ENCODE measurements around the gene FIBIN. TPM values are rescaled to one million over a fixed set of nuclear protein-coding genes. Genes with fewer than 3 reads are reported as not detected.

The FIBIN gene
- total and polyA plus RNA-seq, 4 donors, result 1.6 to 3.7 (median 2.2) TPM

DNA sequence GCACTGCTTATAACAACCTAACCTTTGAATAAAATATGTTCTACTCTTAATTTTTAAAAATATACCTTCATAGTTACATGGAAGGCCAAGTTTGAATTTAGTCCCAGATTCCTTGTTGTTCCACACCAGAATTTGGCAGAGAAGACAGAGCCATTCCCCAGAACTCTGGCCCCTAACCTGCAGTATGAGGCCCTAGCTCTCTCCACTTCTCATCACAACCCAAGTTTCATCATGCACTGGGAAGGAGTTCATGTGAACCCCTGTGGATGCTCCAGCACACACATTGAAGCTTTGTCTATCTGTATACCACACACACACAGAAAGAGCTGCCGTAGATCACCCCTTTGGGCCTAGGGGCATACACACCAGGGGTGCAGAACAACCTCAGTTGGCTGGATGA is 36.1 kb downstream of the FIBIN start:
- H3K27ac ChIP-seq (ENCODE audit: low read depth in 1 of 2, low read length in 2 of 2), result no peak overlapping the region
- no peaks in the 10 kb centered on the region for H3K36me3 ChIP-seq (ENCODE audit: control insufficient read depth in 4 of 4, insufficient read depth in 3 of 4, low read depth in 1 of 4, low read length in 3 of 4)
- no peak overlapping the region for H3K4me3 ChIP-seq (ENCODE audit: low read depth in 1 of 3, low read length in 3 of 3)
- H3K9ac ChIP-seq (ENCODE audit: low read depth in 1 of 2, low read length in 2 of 2), result no peak overlapping the region
- H3K27me3 ChIP-seq (ENCODE audit: control insufficient read depth in 4 of 4, insufficient read depth in 4 of 4, low read length in 3 of 4), result no peaks in the 10 kb centered on the region
- no peak for DNase-seq (ENCODE audit: low spot score)
- 95% methylated on average over 1 of the region's 1 CpG for WGBS
- TF ChIP-seq FOXA2 (IDR thresholded peaks at IDR 0.05), result no peak
- TF ChIP-seq GABPA (IDR thresholded peaks at IDR 0.05 in 1 of 2, conservative IDR thresholded peaks at IDR 0.05 in 1 of 2), result no peak
- TF ChIP-seq, protein P1, sequence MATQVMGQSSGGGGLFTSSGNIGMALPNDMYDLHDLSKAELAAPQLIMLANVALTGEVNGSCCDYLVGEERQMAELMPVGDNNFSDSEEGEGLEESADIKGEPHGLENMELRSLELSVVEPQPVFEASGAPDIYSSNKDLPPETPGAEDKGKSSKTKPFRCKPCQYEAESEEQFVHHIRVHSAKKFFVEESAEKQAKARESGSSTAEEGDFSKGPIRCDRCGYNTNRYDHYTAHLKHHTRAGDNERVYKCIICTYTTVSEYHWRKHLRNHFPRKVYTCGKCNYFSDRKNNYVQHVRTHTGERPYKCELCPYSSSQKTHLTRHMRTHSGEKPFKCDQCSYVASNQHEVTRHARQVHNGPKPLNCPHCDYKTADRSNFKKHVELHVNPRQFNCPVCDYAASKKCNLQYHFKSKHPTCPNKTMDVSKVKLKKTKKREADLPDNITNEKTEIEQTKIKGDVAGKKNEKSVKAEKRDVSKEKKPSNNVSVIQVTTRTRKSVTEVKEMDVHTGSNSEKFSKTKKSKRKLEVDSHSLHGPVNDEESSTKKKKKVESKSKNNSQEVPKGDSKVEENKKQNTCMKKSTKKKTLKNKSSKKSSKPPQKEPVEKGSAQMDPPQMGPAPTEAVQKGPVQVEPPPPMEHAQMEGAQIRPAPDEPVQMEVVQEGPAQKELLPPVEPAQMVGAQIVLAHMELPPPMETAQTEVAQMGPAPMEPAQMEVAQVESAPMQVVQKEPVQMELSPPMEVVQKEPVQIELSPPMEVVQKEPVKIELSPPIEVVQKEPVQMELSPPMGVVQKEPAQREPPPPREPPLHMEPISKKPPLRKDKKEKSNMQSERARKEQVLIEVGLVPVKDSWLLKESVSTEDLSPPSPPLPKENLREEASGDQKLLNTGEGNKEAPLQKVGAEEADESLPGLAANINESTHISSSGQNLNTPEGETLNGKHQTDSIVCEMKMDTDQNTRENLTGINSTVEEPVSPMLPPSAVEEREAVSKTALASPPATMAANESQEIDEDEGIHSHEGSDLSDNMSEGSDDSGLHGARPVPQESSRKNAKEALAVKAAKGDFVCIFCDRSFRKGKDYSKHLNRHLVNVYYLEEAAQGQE (IDR thresholded peaks at IDR 0.05), result no peak
- TF ChIP-seq SP1 (IDR thresholded peaks at IDR 0.05), result no peak
- TF ChIP-seq, protein P2, sequence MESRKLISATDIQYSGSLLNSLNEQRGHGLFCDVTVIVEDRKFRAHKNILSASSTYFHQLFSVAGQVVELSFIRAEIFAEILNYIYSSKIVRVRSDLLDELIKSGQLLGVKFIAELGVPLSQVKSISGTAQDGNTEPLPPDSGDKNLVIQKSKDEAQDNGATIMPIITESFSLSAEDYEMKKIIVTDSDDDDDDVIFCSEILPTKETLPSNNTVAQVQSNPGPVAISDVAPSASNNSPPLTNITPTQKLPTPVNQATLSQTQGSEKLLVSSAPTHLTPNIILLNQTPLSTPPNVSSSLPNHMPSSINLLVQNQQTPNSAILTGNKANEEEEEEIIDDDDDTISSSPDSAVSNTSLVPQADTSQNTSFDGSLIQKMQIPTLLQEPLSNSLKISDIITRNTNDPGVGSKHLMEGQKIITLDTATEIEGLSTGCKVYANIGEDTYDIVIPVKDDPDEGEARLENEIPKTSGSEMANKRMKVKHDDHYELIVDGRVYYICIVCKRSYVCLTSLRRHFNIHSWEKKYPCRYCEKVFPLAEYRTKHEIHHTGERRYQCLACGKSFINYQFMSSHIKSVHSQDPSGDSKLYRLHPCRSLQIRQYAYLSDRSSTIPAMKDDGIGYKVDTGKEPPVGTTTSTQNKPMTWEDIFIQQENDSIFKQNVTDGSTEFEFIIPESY (IDR thresholded peaks at IDR 0.05), result no peak
- TF ChIP-seq HNF4A (conservative IDR thresholded peaks at IDR 0.05), result no peak
- TF ChIP-seq, protein P3, sequence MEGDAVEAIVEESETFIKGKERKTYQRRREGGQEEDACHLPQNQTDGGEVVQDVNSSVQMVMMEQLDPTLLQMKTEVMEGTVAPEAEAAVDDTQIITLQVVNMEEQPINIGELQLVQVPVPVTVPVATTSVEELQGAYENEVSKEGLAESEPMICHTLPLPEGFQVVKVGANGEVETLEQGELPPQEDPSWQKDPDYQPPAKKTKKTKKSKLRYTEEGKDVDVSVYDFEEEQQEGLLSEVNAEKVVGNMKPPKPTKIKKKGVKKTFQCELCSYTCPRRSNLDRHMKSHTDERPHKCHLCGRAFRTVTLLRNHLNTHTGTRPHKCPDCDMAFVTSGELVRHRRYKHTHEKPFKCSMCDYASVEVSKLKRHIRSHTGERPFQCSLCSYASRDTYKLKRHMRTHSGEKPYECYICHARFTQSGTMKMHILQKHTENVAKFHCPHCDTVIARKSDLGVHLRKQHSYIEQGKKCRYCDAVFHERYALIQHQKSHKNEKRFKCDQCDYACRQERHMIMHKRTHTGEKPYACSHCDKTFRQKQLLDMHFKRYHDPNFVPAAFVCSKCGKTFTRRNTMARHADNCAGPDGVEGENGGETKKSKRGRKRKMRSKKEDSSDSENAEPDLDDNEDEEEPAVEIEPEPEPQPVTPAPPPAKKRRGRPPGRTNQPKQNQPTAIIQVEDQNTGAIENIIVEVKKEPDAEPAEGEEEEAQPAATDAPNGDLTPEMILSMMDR (IDR thresholded peaks at IDR 0.05; ENCODE audit: low read depth, low read length, missing input control), result no peak
- TF ChIP-seq, protein P4, sequence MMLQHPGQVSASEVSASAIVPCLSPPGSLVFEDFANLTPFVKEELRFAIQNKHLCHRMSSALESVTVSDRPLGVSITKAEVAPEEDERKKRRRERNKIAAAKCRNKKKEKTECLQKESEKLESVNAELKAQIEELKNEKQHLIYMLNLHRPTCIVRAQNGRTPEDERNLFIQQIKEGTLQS (IDR thresholded peaks at IDR 0.05), result no peak
- TF ChIP-seq, protein P5, sequence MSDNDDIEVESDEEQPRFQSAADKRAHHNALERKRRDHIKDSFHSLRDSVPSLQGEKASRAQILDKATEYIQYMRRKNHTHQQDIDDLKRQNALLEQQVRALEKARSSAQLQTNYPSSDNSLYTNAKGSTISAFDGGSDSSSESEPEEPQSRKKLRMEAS (IDR thresholded peaks at IDR 0.05), result no peak
- no peak for TF ChIP-seq RAD21 (IDR thresholded peaks at IDR 0.05)
- TF ChIP-seq NR2F2 (IDR thresholded peaks at IDR 0.05), result no peak
- no peak for TF ChIP-seq HNF4G (IDR thresholded peaks at IDR 0.05)
- TF ChIP-seq JUND (IDR thresholded peaks at IDR 0.05), result no peak
- no peak for TF ChIP-seq EGR1 (IDR thresholded peaks at IDR 0.05; ENCODE audit: low read depth in 2 of 2)
- TF ChIP-seq FOXA1 (IDR thresholded peaks at IDR 0.05), result no peak
- TF ChIP-seq RXRA (IDR thresholded peaks at IDR 0.05), result no peak
- TF ChIP-seq TAF1 (conservative IDR thresholded peaks at IDR 0.05), result no peak
- no peak for TF ChIP-seq YY1 (IDR thresholded peaks at IDR 0.05)
- H3K9me3 ChIP-seq (ENCODE audit: control insufficient read depth in 4 of 4, low read length in 3 of 4), result no peaks in the 10 kb centered on the region
- peaks cover 0 to 11% (median 11%) of the 10 kb centered on the region in 4 donors for H3K4me1 ChIP-seq (ENCODE audit: control insufficient read depth in 4 of 4, insufficient read depth in 4 of 4, low read length in 3 of 4)

Data from liver (tissue), 9 donors.